Activated T-cell treated with anti-CD3 and anti-CD28 coated beads for 4 hours (primary cell): ENCODE data around the gene C3AR1.
A peak's percentile ranks its signal among the peaks of the same experiment; 100 is the strongest.
"Not testable (repeated sequence)": the region's sequence is repeated elsewhere in the genome, so short reads cannot be mapped to it uniquely, and the experiment has no call there.

Experiments used
- DNase-seq: peaks from one replicate; pipeline ENCODE4 v3.0.0-alpha.2; 2020

The C3AR1 gene

DNA sequence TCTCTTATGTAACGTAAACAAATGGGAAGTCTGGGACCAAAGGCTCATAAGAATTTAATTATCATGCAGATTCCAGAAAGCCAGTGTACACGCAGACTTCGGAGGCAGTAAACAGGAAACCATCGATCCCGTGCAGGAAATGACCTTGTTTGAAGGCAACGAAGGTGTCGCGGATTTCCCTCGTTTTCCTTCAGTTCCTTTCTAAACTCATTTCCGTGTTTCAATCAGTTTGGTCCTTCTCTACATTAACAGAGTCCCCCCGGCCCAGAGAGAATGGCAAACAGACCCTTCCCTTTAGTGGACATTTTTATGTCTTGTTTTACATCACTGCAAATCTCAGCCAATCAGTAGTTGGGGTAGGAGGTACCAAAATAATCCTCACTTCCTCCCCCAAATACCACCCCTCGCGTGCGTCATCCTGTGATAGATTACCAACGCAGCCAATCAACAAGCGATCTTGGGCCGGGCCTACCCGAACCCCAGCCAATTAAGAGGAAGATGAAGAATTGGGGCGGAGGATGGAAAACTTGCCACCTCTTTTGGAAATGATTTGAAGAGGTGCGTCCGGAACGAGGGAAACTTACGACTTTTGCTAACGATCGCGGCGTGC is 39.8 kb downstream of the C3AR1 start:
- peak; percentile 93 for DNase-seq

DNA sequence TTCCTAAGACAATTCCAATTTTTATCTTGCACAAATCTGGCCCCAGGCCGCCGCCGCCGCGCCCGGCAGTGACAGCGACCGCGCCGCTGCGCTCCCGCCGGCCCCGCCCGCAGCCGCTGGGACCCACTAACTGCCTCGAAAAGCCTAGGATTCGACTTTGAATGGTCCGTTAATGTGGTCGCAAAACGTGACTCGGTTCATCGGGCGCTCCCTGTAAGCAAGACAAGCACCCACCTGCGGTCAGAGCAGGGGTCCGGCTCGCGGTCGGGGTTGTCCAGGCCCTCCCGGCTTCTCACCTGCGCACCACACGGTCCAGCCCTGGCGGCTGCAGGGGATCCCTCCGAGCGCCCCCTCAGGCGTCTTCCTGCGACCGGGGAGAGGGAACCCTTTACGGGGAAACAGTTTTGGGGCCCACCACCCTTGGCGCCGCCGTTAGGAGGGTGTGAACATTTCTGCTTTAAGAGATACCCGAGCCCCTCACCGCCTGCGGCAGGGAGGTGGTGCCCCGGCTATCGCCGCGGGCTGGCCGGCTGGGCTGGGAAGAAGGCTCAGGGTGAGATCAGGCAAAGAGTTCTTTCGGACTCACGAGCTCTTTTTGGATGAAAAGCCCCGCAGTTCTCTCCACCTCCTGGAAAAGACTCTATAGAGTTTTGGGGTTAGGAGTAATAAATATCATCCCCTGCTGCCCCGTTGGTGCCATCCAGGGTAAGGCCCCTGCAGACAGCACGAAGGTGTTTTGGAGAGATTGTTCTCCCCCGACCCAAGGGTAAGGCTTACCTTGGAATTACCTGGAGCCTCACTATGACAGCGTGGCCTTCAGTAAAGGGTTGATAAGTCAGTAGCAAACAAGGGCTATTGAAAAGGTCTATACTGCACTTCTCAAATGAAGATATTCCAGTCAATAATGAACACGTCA is 47.2 kb downstream of the C3AR1 start:
- no peak for DNase-seq

- DNase-seq = not testable (repeated sequence)
Observed at GRCh38 chr12:8018213-8018612, 47.9 kb downstream of the C3AR1 start.

DNA sequence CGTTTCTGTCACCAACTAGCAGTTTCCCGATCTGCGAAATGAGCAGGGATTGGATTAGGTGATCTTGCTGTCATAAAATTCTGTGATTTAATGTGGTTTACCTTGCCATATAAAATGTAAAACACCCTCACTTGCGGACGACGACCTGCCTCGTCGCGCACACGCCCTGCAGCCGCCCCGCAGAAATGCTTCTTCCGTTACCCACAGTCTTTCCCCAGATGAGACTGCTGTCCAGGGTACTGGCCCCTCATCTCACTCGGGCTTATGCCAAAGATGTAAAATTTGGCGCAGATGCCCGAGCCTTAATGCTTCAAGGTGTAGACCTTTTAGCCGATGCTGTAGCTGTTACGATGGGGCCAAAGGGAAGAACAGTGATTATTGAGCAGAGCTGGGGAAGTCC is 51.3 kb downstream of the C3AR1 start:
- DNase-seq = no peak

DNA sequence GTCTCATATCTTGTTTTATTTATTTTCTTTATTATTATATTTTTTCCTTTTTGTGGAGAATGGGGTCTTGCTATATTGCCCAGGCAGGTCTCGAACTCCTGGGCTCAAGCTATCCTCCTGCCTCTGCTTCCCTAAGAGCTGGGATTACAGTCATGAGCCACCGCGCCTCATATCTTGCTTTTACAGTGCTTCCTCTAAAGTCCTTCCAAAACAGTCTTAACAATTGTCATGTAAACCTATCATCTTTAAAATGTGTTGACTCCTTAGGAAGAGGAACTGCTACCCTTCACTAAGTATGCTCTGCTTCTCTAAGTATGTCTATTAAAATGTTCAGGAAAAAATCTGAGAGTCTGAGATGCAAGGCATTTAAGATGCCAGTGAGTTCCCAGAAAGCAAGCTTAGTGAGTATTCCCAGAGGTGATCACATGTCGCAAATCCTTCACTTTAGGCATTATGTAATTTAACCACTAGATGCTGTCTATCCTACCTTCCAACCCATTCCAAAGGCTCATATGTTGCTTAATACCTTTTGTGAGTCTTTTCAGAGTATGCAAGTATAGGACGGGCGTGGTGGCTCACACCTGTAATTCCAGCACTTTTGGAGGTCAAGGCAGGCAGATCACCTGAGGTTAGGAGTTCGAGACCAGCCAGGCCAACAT is 53.4 kb downstream of the C3AR1 start:
- DNase-seq = no peak

GRCh38 chr12:8011331-8011730 is 54.8 kb downstream of the C3AR1 start:
- DNase-seq = no peak
